Lower lobe of right lung (tissue), 2 donors: ENCODE data around the gene PAQR8. TPM values are rescaled to one million over a fixed set of nuclear protein-coding genes. Genes with fewer than 3 reads are reported as not detected.

Experiments
- ATAC-seq, 2 donors: fragments of 200-7000 bp; cut with Tn5 transposase; one replicate each; pipeline ENCODE4 v1.9.1; 2020 to 2022; ENCODE audit warnings: mild to moderate bottlenecking in 2 of 2, moderate library complexity in 2 of 2
- DNase-seq: peaks from one replicate; pipeline ENCODE4 v3.0.0-alpha.2; 2020
- H3K27ac ChIP-seq: fragments of 200-600 bp; one replicate; pipeline ENCODE4 v1.8.0; 2022
- H3K27me3 ChIP-seq: fragments of 200-600 bp; one replicate; pipeline ENCODE4 v1.8.0; 2022; ENCODE audit warnings: low read depth
- H3K36me3 ChIP-seq: fragments of 200-600 bp; one replicate; pipeline ENCODE4 v1.8.0; 2022; ENCODE audit warnings: mild to moderate bottlenecking
- H3K4me1 ChIP-seq: fragments of 200-600 bp; one replicate; pipeline ENCODE4 v1.8.0; 2022
- H3K4me3 ChIP-seq: fragments of 200-600 bp; one replicate; pipeline ENCODE4 v1.8.0; 2022; ENCODE audit warnings: mild to moderate bottlenecking
- H3K9me3 ChIP-seq: fragments of 200-600 bp; one replicate; pipeline ENCODE4 v1.8.0; 2022
- intact Hi-C: fragments of 100-400 bp; cut with DNase I; formaldehyde crosslinking; loops from one replicate; pipeline ENCODE4 v1.11.0; 2022
- total RNA-seq: library from RNA; stranded (reverse); fragmentation: NEBNext Ultra II Directional; extraction: Animal tissue kit (Norgen Biotek cat#: 25700); gene quantifications from one replicate; pipeline ENCODE4 v1.2.1, GENCODE V29; 2021
- TF ChIP-seq, protein P1 (sequence below): fragments of 200-600 bp; IDR thresholded peaks from one replicate; pipeline ENCODE4 v1.8.0; 2022; ENCODE audit warnings: antibody characterized with exemption, mild to moderate bottlenecking
- donor health status: DM: no; HTN: yes; CAD: no; lungs with severe emphysema.

PAQR8 gene
- total RNA-seq, 1 donor from 2014 or later, result 6.8 TPM

DNA sequence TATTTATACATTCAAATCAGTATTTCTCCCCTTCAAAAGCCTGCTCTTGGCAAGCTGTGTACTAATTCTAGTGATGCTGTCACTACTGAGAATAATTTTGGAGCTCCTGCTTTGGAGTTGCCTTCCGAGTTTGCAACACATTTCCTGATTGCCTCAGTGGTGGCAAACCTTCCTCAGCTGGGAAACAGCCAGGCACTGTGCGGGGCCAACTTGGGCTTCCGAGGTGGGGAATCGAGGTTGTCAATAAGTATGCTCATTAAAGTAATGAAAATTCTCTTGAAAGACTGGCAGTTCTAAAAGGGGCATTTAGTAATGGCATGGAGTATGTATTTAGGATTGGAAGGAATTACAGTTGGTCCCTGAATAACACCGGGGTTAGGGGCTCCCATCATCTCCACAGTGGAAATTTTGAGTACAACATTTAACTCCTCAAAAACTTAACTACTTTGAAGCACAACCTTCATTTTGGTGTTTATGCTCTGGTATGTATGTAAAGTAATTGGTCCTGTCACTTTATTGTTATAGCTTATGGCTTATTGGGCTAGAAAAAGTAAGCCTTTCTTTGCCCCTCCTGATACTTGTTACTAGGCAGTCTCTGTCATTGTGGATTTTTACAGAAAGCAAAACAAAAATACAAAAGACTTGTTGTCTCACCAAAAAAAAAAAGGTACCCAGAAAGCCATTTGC, 2.7 kb downstream of the PAQR8 start:
- no peak overlapping the region for H3K27ac ChIP-seq
- H3K9me3 ChIP-seq, result no peaks in the 10 kb centered on the region
- no peaks in the 10 kb centered on the region for H3K36me3 ChIP-seq
- peaks cover 19% of the 10 kb centered on the region for H3K4me1 ChIP-seq
- intact Hi-C loops, result no loop called here
- DNase-seq (no peak), ATAC-seq (no peak)
- H3K4me3 ChIP-seq, result no peak overlapping the region
- TF ChIP-seq, protein P1, sequence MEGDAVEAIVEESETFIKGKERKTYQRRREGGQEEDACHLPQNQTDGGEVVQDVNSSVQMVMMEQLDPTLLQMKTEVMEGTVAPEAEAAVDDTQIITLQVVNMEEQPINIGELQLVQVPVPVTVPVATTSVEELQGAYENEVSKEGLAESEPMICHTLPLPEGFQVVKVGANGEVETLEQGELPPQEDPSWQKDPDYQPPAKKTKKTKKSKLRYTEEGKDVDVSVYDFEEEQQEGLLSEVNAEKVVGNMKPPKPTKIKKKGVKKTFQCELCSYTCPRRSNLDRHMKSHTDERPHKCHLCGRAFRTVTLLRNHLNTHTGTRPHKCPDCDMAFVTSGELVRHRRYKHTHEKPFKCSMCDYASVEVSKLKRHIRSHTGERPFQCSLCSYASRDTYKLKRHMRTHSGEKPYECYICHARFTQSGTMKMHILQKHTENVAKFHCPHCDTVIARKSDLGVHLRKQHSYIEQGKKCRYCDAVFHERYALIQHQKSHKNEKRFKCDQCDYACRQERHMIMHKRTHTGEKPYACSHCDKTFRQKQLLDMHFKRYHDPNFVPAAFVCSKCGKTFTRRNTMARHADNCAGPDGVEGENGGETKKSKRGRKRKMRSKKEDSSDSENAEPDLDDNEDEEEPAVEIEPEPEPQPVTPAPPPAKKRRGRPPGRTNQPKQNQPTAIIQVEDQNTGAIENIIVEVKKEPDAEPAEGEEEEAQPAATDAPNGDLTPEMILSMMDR, result no peak
- no peaks in the 10 kb centered on the region for H3K27me3 ChIP-seq

DNA sequence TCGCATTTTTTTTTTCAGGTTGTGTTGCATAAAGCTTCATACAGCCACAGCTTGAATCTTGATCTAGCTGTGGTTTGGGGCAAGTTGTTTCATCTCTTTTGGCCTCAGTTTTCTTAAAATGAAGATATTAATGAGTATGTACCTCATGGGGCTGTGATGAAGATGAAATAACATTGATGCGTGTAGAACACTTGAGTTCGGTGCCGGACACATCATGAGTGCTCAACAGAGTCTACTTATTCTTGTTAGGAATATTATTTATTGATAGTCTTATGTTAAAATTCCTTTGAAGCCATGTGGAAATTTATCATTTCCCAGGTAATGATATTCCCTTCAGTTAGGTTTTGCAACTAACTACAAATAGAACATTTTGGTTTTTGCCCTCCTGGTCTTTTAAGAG, 3.4 kb downstream of the PAQR8 start:
- Histone ChIP-seq H3K4me3 (no peak overlapping the region), H3K36me3 (no peaks in the 10 kb centered on the region), H3K4me1 (peaks cover 19% of the 10 kb centered on the region), H3K27me3 (no peaks in the 10 kb centered on the region), H3K27ac (no peak overlapping the region), H3K9me3 (no peaks in the 10 kb centered on the region)
- ATAC-seq (no peak), DNase-seq (no peak)
- TF ChIP-seq, protein P1, result no peak
- intact Hi-C loops, result no loop called here

DNA sequence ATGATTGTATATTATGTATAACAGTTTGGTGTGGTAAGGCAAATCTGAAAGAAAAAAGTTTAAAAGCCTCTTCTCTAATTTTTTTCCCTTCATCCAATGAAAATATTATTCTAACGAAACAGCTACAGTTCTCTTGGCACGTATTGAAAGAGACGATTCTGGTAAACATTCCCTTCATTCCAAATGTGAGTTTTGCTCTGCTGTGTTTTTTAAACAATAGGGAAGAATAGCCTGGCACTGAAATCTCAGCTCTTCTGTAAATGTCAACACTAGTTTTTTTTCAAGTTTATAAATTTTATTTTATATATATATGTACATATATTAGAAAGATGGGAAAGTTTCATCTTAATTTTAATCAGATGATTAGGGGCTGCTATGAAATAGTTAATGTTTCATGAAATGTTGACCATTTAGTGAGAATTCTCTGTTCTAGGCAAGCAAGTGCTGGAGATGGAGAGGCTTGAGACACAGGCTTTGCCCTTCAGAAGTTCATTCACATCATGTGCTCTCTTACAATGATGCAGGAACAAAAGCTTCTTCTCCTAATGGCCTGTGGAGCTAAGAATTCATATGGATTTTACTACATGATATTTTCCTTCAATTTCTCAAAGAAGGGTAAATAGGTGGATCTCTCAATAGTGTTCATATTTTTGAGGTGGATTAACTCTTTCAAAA, 4.1 kb downstream of the PAQR8 start:
- intact Hi-C loops, result no loop called here

DNA sequence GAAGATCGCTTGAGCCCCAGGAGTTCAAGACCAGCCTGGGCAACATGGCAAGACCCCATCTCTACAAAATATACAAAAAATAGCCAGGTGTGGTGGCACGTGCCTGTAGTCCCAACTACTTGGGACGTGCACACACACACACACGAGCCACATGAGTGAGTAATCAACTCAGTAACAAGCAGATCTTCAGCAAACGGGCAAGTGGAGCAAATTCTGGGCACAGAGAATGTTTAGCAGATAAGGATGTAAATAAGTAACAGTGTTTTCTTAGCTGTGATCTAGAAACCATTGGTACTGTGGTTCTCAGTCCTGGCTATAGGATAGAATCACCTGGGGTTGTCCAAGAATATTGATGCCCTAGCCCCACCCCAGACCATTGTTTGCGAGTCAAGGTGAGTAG, 6.1 kb downstream of the PAQR8 start:
- intact Hi-C loops, result no loop called here
- Histone ChIP-seq H3K4me3 (no peak overlapping the region), H3K36me3 (no peaks in the 10 kb centered on the region), H3K4me1 (peaks cover 10% of the 10 kb centered on the region), H3K9me3 (no peaks in the 10 kb centered on the region), H3K27ac (no peak overlapping the region), H3K27me3 (no peaks in the 10 kb centered on the region)
- TF ChIP-seq, protein P1, result no peak
- DNase-seq, result no peak
- ATAC-seq, result no peak

More for the DNA sequence above, 4.1 kb downstream of the PAQR8 start:
- H3K27ac ChIP-seq, result no peak overlapping the region
- no peaks in the 10 kb centered on the region for H3K36me3 ChIP-seq
- H3K4me3 ChIP-seq, result no peak overlapping the region
- H3K27me3 ChIP-seq, result no peaks in the 10 kb centered on the region
- H3K4me1 ChIP-seq, result peaks cover 19% of the 10 kb centered on the region
- no peaks in the 10 kb centered on the region for H3K9me3 ChIP-seq
- TF ChIP-seq, protein P1, result no peak
- ATAC-seq (no peak), DNase-seq (no peak)

DNA sequence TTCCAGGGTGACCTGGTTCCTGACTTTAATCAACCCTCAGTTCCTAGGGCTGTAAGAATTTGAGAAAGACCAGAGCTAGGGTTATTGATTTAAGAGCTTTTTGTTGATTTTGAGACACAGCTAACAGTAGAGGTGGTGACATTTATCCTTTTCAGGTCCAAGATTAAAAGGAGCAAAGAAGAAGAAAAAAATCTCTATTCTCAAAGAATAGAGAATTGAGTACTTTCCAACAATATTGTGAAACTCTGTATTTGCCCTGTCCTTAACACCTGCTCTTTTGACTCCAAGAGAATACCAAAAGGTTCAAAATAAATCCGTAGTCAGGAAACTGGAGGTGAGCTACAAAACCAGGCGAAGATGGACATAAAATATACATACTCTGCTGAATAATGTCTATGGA, 7.3 kb downstream of the PAQR8 start:
- TF ChIP-seq, protein P1, result no peak
- ATAC-seq, result no peak
- H3K9me3 ChIP-seq, result no peaks in the 10 kb centered on the region
- DNase-seq, result no peak
- no peaks in the 10 kb centered on the region for H3K27me3 ChIP-seq
- H3K4me3 ChIP-seq, result no peak overlapping the region
- intact Hi-C loops, result no loop called here
- no peaks in the 10 kb centered on the region for H3K4me1 ChIP-seq
- no peaks in the 10 kb centered on the region for H3K36me3 ChIP-seq
- H3K27ac ChIP-seq, result no peak overlapping the region
